Activated CD8-positive, alpha-beta memory T cell treated with anti-CD3 and anti-CD28 coated beads, Interleukin-2, amount 50 U/mL, for 1 hour (primary cell): ENCODE measurements around the gene STPG1.
"Not testable (repeated sequence)": the region's sequence is repeated elsewhere in the genome, so short reads cannot be mapped to it uniquely, and the experiment has no call there.

Experiments
- DNase-seq: peaks from one replicate; pipeline ENCODE4 v3.0.0-alpha.2; 2020; ENCODE audit errors: extremely low read depth

Gene STPG1

GRCh38 chr1:24413350-24414163, at the start of gene STPG1:
Gene STPG1 (minus strand): TSS chr1:24413782. CDS start chr1:24401388, 12,394 bp downstream.
- DNase-seq, result no peak

- DNase-seq, result not testable (repeated sequence)
Measured at GRCh38 chr1:24462128-24462527, 48.5 kb upstream of the STPG1 start.

GRCh38 chr1:24459551-24460266, 46.1 kb upstream of the STPG1 start:
- DNase-seq, result no peak

- DNase-seq, result no peak
Measured at GRCh38 chr1:24457866-24458265, 44.3 kb upstream of the STPG1 start.

- DNase-seq, result no peak
Measured at GRCh38 chr1:24455272-24455671, 41.7 kb upstream of the STPG1 start.

- no peak for DNase-seq
Measured at GRCh38 chr1:24454673-24455072, 41.1 kb upstream of the STPG1 start.

GRCh38 chr1:24452922-24453485, 39.4 kb upstream of the STPG1 start:
- DNase-seq, result no peak

GRCh38 chr1:24451746-24452145, 38.2 kb upstream of the STPG1 start:
- no peak for DNase-seq

GRCh38 chr1:24450857-24451397, 37.3 kb upstream of the STPG1 start:
- DNase-seq, result no peak

- no peak for DNase-seq
Measured at GRCh38 chr1:24450316-24450715, 36.7 kb upstream of the STPG1 start.

GRCh38 chr1:24446446-24446845, 32.9 kb upstream of the STPG1 start:
- DNase-seq, result not testable (repeated sequence)

GRCh38 chr1:24443241-24443656, 29.7 kb upstream of the STPG1 start:
- DNase-seq, result no peak

GRCh38 chr1:24442764-24443163, 29.2 kb upstream of the STPG1 start:
- no peak for DNase-seq

GRCh38 chr1:24441996-24442668, 28.6 kb upstream of the STPG1 start:
- no peak for DNase-seq

GRCh38 chr1:24441480-24441879, 27.9 kb upstream of the STPG1 start:
- no peak for DNase-seq

GRCh38 chr1:24440436-24440835, 26.9 kb upstream of the STPG1 start:
- DNase-seq, result no peak

GRCh38 chr1:24438423-24438901, 24.9 kb upstream of the STPG1 start:
- DNase-seq, result no peak

- no peak for DNase-seq
Measured at GRCh38 chr1:24437631-24438396, 24.2 kb upstream of the STPG1 start.

- DNase-seq, result no peak
Measured at GRCh38 chr1:24435782-24436365, 22.3 kb upstream of the STPG1 start.

- DNase-seq, result no peak
Measured at GRCh38 chr1:24427545-24427862, 13.9 kb upstream of the STPG1 start.
